HCT116 (cell line): ENCODE measurements around the gene EIF2S3B. TPM values are rescaled to one million over a fixed set of nuclear protein-coding genes. Genes with fewer than 3 reads are reported as not detected.
A peak's percentile ranks its signal among the peaks of the same experiment; 100 is the strongest.

ENCODE experiments used
- ATAC-seq: fragments of 200-7000 bp; cut with Tn5 transposase; 2 replicates; pipeline ENCODE4 v1.9.1; 2020; ENCODE audit warnings: mild to moderate bottlenecking, moderate library complexity
- BruUV-seq: library from RNA; stranded (reverse); fragments of 400-500 nt; replicated peaks from 2 replicates; lab custom pipeline; 2021; lab: Mats Ljungman, UMichigan
- CTCF ChIA-PET: fragments of 300-600 bp; sonication (Branson Sonifier 250); formaldehyde crosslinking; loops from one replicate; lab custom pipeline; 2021; ENCODE audit warnings: antibody characterized with exemption; lab: Charles Lee
- POLR2A ChIA-PET: fragments of 300-600, 350-600 bp; sonication (Branson Sonifier 250); formaldehyde crosslinking; loops from one replicate; lab custom pipeline; 2021; ENCODE audit warnings: antibody characterized with exemption; lab: Charles Lee
- RAD21 ChIA-PET, 2 experiments: fragments of 300-600 bp; sonication (Branson Sonifier 250); formaldehyde crosslinking; loops; one replicate each; lab custom pipeline; 2023; ENCODE audit warnings: low total read pairs in 2 of 2; ENCODE audit not compliant: uncharacterized antibody in 2 of 2, unreplicated experiment in 2 of 2, low non-redundant PET in 1 of 2; lab: Charles Lee
- DNase-seq: peaks from one replicate; pipeline ENCODE4 v3.0.0-alpha.2; 2010; ENCODE audit warnings: low read depth, low spot score
- H2AFZ ChIP-seq: fragments of 200-600 bp; shearing (Covaris generic), sonication (generic); 2 replicates; pipeline ENCODE4 v1.6.1; 2017; ENCODE audit warnings: low read depth, mixed run types, mixed read lengths, antibody characterized with exemption, low read length; ENCODE audit not compliant: poor library complexity, severe bottlenecking
- H3K27ac ChIP-seq: 2 replicates; pipeline ENCODE4 v1.5.1; 2012; ENCODE audit warnings: low read depth, low read length
- H3K27me3 ChIP-seq: fragments of 200-600 bp; sonication (generic); 2 replicates; pipeline ENCODE4 v1.6.1; 2016; ENCODE audit warnings: mixed run types, low read length, mixed read lengths; ENCODE audit not compliant: insufficient read depth
- H3K36me3 ChIP-seq, 2 experiments: fragments of 200-500 bp in 1 of 2; fragments of 200-600 bp in 1 of 2; sonication (Bioruptor generic) in 1 of 2; sonication (generic) in 1 of 2; 2 replicates each; pipeline versions ENCODE4 v1.5.1 to v1.6.1; 2014 to 2016; ENCODE audit warnings: low read length in 2 of 2, inconsistent platforms in 1 of 2, mixed read lengths in 1 of 2, mixed run types in 1 of 2; ENCODE audit not compliant: insufficient read depth in 2 of 2, control insufficient read depth in 1 of 2
- H3K4me1 ChIP-seq, 2 experiments: fragments of 200-600 bp in 1 of 2; sonication (generic) in 1 of 2; 2 replicates each; pipeline versions ENCODE4 v1.5.1 to v1.6.1; 2012 to 2017; ENCODE audit warnings: low read length in 2 of 2, inconsistent platforms in 1 of 2, mild to moderate bottlenecking in 1 of 2, mixed read lengths in 1 of 2, mixed run types in 1 of 2, moderate library complexity in 1 of 2; ENCODE audit not compliant: insufficient read depth in 2 of 2, control insufficient read depth in 1 of 2
- H3K4me2 ChIP-seq: fragments of 200-600 bp; sonication (generic); 2 replicates; pipeline ENCODE4 v1.6.1; 2017; ENCODE audit warnings: mixed run types, low read length, mixed read lengths
- H3K4me3 ChIP-seq, 2 experiments: fragments of 200-600 bp in 1 of 2; sonication (generic) in 1 of 2; replicated peaks in 1 of 2; 2 replicates each; pipeline ENCODE4 v1.5.1; 2011 to 2016; ENCODE audit warnings: low read length in 2 of 2, control low read depth in 1 of 2, low read depth in 1 of 2, mild to moderate bottlenecking in 1 of 2, mixed read lengths in 1 of 2, mixed run types in 1 of 2
- H3K79me2 ChIP-seq: fragments of 200-600 bp; sonication (generic); 2 replicates; pipeline ENCODE4 v1.6.1; 2017; ENCODE audit warnings: mild to moderate bottlenecking, mixed run types, low read length, moderate library complexity, mixed read lengths; ENCODE audit not compliant: insufficient read depth
- H3K9ac ChIP-seq: fragments of 200-600 bp; sonication (generic); 2 replicates; pipeline ENCODE4 v1.6.1; 2016; ENCODE audit warnings: low read length, mixed read lengths
- H3K9me2 ChIP-seq: fragments of 200-600 bp; sonication (generic), shearing (Covaris generic); 2 replicates; pipeline ENCODE4 v1.6.1; 2017; ENCODE audit warnings: mixed run types, mild to moderate bottlenecking, moderate library complexity; ENCODE audit not compliant: insufficient read depth
- H3K9me3 ChIP-seq, 2 experiments: fragments of 200-500 bp in 1 of 2; fragments of 200-600 bp in 1 of 2; sonication (Bioruptor generic) in 1 of 2; sonication (generic) in 1 of 2; 2 replicates each; pipeline ENCODE4 v1.6.1; 2014 to 2017; ENCODE audit warnings: low read length in 2 of 2, mixed read lengths in 2 of 2, inconsistent platforms in 1 of 2, low read depth in 1 of 2, mild to moderate bottlenecking in 1 of 2, mixed run types in 1 of 2, moderate library complexity in 1 of 2; ENCODE audit not compliant: control insufficient read depth in 1 of 2, insufficient read depth in 1 of 2
- H4K20me1 ChIP-seq: fragments of 200-600 bp; sonication (generic), shearing (Covaris generic); 2 replicates; pipeline ENCODE4 v1.6.1; 2017; ENCODE audit warnings: mixed run types, mild to moderate bottlenecking, moderate library complexity; ENCODE audit not compliant: insufficient read depth
- EGR1 ChIP-seq: IDR thresholded peaks from 2 replicates; pipeline ENCODE4 v1.6.1; 2012; ENCODE audit warnings: low read depth
- ELF1 ChIP-seq: IDR thresholded peaks from 2 replicates; pipeline ENCODE4 v1.6.1; 2012; ENCODE audit warnings: low read depth, borderline replicate concordance
- RAD21 ChIP-seq: IDR thresholded peaks from 2 replicates; pipeline ENCODE4 v1.6.1; 2012; ENCODE audit warnings: low read depth, mild to moderate bottlenecking
- SIN3A ChIP-seq: IDR thresholded peaks from 2 replicates; pipeline ENCODE4 v1.6.1; 2012; ENCODE audit warnings: low read depth
- SRF ChIP-seq: IDR thresholded peaks from 2 replicates; pipeline ENCODE4 v1.6.1; 2012; ENCODE audit warnings: low read depth
- TCF7L2 ChIP-seq: IDR thresholded peaks from 2 replicates; pipeline ENCODE4 v1.7.0; 2011; ENCODE audit warnings: borderline replicate concordance, inconsistent platforms; ENCODE audit not compliant: insufficient read depth, insufficient read length; ENCODE audit errors: extremely low read depth
- ZFX ChIP-seq: fragments of 450-650 bp; IDR thresholded peaks from 2 replicates; pipeline ENCODE4 v1.6.1; 2017
- ZNF274 ChIP-seq: fragments of 200-500 bp; sonication (Bioruptor generic); IDR thresholded peaks from 2 replicates; pipeline ENCODE4 v1.6.1; 2014; ENCODE audit warnings: mild to moderate bottlenecking, low read depth, low read length, inconsistent platforms
- intact Hi-C: fragments of 100-400 bp; cut with micrococcal nuclease; formaldehyde crosslinking; loops from 2 replicates; pipeline ENCODE4 v1.10.0; 2022
- total RNA-seq: library from RNA; stranded (reverse); gene quantifications from one replicate; pipeline ENCODE4 v1.2.1, GENCODE V29; 2021; ENCODE audit not compliant: unreplicated experiment
- TF ChIP-seq, protein P1 (sequence below): IDR thresholded peaks from 2 replicates; pipeline ENCODE4 v1.6.1; 2011; ENCODE audit warnings: mild to moderate bottlenecking, low read length, moderate library complexity; ENCODE audit not compliant: insufficient replicate concordance; ENCODE audit errors: extremely low read depth
- TF ChIP-seq, protein P2 (sequence below), 3 experiments: fragments of 200-600 bp in 1 of 3; sonication (generic) in 1 of 3; IDR thresholded peaks in 2 of 3; conservative IDR thresholded peaks in 1 of 3; 2 replicates each; pipeline ENCODE4 v1.5.1; 2012 to 2017; ENCODE audit warnings: low read depth in 2 of 3, low read length in 2 of 3, antibody characterized with exemption in 1 of 3, borderline replicate concordance in 1 of 3, control low read depth in 1 of 3, mild to moderate bottlenecking in 1 of 3, mixed read lengths in 1 of 3, mixed run types in 1 of 3, moderate library complexity in 1 of 3; ENCODE audit not compliant: insufficient read depth in 1 of 3

EIF2S3B gene
- total RNA-seq, 1 experiment from 2014 or later, result 1.0 TPM

DNA sequence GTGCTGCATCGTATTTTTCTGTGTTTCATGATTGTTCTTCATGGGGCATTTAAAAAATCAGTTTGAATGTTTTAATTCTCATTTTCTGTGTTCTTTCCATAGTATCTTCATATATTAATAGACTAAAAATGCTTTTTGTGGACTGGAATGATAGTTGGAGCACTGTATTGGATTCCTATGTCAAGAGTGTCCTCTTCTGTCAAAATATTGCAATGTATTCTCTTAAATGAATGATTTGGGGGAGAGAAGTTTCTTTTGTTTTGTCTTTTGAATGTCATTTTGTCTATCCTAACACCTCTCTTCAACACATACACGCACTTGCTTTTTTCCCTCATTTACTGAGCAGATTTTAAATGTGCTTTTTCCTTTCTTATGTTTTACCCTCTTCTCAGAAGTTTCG is 4.7 kb upstream of the EIF2S3B start:
- BruUV-seq, result no TSS peak

More for the DNA sequence above, 4.7 kb upstream of the EIF2S3B start:
- H4K20me1 ChIP-seq, result no peaks in the 10 kb centered on the region
- H3K4me1 ChIP-seq, result no peaks in the 10 kb centered on the region
- H3K27me3 ChIP-seq, result no peaks in the 10 kb centered on the region
- TF ChIP-seq, protein P1, sequence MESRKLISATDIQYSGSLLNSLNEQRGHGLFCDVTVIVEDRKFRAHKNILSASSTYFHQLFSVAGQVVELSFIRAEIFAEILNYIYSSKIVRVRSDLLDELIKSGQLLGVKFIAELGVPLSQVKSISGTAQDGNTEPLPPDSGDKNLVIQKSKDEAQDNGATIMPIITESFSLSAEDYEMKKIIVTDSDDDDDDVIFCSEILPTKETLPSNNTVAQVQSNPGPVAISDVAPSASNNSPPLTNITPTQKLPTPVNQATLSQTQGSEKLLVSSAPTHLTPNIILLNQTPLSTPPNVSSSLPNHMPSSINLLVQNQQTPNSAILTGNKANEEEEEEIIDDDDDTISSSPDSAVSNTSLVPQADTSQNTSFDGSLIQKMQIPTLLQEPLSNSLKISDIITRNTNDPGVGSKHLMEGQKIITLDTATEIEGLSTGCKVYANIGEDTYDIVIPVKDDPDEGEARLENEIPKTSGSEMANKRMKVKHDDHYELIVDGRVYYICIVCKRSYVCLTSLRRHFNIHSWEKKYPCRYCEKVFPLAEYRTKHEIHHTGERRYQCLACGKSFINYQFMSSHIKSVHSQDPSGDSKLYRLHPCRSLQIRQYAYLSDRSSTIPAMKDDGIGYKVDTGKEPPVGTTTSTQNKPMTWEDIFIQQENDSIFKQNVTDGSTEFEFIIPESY, result no peak
- TF ChIP-seq TCF7L2, result no peak
- TF ChIP-seq ZNF274, result no peak
- TF ChIP-seq SRF, result no peak
- no peak for TF ChIP-seq SIN3A
- no peak for TF ChIP-seq EGR1
- TF ChIP-seq, protein P2, sequence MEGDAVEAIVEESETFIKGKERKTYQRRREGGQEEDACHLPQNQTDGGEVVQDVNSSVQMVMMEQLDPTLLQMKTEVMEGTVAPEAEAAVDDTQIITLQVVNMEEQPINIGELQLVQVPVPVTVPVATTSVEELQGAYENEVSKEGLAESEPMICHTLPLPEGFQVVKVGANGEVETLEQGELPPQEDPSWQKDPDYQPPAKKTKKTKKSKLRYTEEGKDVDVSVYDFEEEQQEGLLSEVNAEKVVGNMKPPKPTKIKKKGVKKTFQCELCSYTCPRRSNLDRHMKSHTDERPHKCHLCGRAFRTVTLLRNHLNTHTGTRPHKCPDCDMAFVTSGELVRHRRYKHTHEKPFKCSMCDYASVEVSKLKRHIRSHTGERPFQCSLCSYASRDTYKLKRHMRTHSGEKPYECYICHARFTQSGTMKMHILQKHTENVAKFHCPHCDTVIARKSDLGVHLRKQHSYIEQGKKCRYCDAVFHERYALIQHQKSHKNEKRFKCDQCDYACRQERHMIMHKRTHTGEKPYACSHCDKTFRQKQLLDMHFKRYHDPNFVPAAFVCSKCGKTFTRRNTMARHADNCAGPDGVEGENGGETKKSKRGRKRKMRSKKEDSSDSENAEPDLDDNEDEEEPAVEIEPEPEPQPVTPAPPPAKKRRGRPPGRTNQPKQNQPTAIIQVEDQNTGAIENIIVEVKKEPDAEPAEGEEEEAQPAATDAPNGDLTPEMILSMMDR (IDR thresholded peaks at IDR 0.05 in 2 of 3, conservative IDR thresholded peaks at IDR 0.05 in 1 of 3; ENCODE audit: borderline replicate concordance in 1 of 3, insufficient read depth in 1 of 3, low read depth in 2 of 3, low read length in 2 of 3), result peak in 2 of 3 experiments; percentile 33 to 60; a peak in 3 of 6 replicates
- TF ChIP-seq ELF1, result no peak
- TF ChIP-seq RAD21, result peak; percentile 80
- no peak for TF ChIP-seq ZFX
- no peak overlapping the region for H3K4me2 ChIP-seq
- no peak overlapping the region for H3K9ac ChIP-seq
- no peak overlapping the region for H3K4me3 ChIP-seq
- H2AFZ ChIP-seq, result peak overlapping the region; percentile 80
- H3K9me2 ChIP-seq, result no peaks in the 10 kb centered on the region
- intact Hi-C loops, result loop anchor here (1.0 to 2.0 kb wide), 2 partner anchors 170 to 266 kb away; no protein-coding TSS in a partner anchor
- ChIA-PET POLR2A (no interaction called here), CTCF (no interaction called here), RAD21 (no interaction called here)
- H3K79me2 ChIP-seq, result no peaks in the 10 kb centered on the region
- 0 out of 4 replicates have a peak, but pooled peaks cover 0 to 3% of the 10 kb centered on the region in 2 experiments for H3K9me3 ChIP-seq
- H3K27ac ChIP-seq, result no peak overlapping the region
- H3K36me3 ChIP-seq, result no peaks in the 10 kb centered on the region
- DNase-seq, result peak; percentile 2
- ATAC-seq, result no peak
